Activated naive CD4-positive, alpha-beta T cell treated with anti-CD3 and anti-CD28 coated beads for 36 hours (primary cell): ENCODE measurements around the gene SYNRG. TPM values are rescaled to one million over a fixed set of nuclear protein-coding genes. Genes with fewer than 3 reads are reported as not detected.

ENCODE experiments used
- CTCF ChIA-PET: fragments of 350-600 bp; sonication (Branson Sonifier 250); formaldehyde crosslinking; loops from one replicate; lab custom pipeline; 2021; ENCODE audit warnings: antibody characterized with exemption; lab: Charles Lee
- DNase-seq: peaks from one replicate; pipeline ENCODE4 v3.0.0-alpha.2; 2020
- H3K27ac Mint-ChIP-seq: one replicate; pipeline ENCODE4 v1.8.0; 2021; ENCODE audit warnings: mild to moderate bottlenecking, mixed read lengths
- H3K27me3 Mint-ChIP-seq: one replicate; pipeline ENCODE4 v1.8.0; 2021; ENCODE audit warnings: low read depth, mixed read lengths
- H3K36me3 Mint-ChIP-seq: one replicate; pipeline ENCODE4 v1.8.0; 2021; ENCODE audit warnings: low read depth, mixed read lengths
- H3K4me1 Mint-ChIP-seq: one replicate; pipeline ENCODE4 v1.8.0; 2021; ENCODE audit warnings: low read depth, mixed read lengths
- H3K4me3 Mint-ChIP-seq: one replicate; pipeline ENCODE4 v1.8.0; 2021; ENCODE audit warnings: mild to moderate bottlenecking, moderate library complexity, mixed read lengths
- H3K9me3 Mint-ChIP-seq: one replicate; pipeline ENCODE4 v1.8.0; 2021; ENCODE audit warnings: mixed read lengths
- intact Hi-C: fragments of 100-400 bp; cut with micrococcal nuclease; formaldehyde crosslinking; loops from one replicate; pipeline ENCODE4 v1.15.1; 2023
- total RNA-seq, 2 experiments: library from RNA; stranded (reverse); gene quantifications; one replicate each; pipeline ENCODE4 v1.2.3, GENCODE V29; 2021

SYNRG gene, protein sequence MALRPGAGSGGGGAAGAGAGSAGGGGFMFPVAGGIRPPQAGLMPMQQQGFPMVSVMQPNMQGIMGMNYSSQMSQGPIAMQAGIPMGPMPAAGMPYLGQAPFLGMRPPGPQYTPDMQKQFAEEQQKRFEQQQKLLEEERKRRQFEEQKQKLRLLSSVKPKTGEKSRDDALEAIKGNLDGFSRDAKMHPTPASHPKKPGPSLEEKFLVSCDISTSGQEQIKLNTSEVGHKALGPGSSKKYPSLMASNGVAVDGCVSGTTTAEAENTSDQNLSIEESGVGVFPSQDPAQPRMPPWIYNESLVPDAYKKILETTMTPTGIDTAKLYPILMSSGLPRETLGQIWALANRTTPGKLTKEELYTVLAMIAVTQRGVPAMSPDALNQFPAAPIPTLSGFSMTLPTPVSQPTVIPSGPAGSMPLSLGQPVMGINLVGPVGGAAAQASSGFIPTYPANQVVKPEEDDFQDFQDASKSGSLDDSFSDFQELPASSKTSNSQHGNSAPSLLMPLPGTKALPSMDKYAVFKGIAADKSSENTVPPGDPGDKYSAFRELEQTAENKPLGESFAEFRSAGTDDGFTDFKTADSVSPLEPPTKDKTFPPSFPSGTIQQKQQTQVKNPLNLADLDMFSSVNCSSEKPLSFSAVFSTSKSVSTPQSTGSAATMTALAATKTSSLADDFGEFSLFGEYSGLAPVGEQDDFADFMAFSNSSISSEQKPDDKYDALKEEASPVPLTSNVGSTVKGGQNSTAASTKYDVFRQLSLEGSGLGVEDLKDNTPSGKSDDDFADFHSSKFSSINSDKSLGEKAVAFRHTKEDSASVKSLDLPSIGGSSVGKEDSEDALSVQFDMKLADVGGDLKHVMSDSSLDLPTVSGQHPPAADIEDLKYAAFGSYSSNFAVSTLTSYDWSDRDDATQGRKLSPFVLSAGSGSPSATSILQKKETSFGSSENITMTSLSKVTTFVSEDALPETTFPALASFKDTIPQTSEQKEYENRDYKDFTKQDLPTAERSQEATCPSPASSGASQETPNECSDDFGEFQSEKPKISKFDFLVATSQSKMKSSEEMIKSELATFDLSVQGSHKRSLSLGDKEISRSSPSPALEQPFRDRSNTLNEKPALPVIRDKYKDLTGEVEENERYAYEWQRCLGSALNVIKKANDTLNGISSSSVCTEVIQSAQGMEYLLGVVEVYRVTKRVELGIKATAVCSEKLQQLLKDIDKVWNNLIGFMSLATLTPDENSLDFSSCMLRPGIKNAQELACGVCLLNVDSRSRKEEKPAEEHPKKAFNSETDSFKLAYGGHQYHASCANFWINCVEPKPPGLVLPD (N-terminal part only)
- total RNA-seq, result 10 to 100 TPM; 39.1 to 40.1 TPM

DNA sequence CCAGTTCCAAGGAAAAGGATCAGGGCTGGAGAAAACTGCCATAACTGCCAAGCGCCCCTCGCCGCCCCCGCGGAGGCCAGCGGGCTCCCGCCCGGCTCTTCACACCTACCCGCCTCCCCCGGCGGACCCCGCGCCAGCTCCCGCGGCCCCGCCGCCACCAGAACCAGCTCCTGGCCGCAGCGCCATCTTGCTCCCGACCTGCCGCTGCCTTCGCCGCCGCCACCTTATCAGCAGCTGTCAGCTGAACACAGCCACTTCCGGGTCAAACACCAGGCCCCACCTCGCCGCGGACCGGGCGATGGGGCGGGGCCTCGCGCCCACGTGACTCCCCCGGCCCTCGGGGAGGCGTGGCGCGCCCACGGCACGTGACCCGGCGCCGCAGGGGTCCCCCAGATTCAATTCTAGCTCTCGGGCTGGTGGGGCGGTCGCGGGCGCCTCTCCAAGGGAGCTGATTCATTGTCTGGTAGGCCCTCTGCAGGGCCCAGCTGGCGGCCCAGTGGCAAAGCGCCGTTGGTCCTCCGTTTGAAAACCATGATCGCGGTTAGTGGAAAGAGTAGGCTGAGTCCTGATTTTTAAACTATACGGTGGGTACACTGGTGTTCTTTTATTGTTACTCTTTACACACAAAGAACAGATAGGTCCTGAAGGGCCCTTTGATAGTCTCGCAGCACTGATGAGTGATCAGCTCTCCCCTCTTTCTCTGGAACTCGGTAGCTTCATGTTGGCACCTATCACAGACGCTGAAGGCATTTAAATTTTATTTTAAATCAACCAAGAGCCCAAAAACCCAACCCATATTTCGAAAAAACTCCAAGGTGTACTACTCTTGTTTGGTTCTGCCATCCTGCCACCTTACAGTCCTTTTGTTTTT is at the start of gene SYNRG:
Gene SYNRG (minus strand): TSS at position 249 of the 871 bp plus-strand sequence. CDS start 63 bp downstream, at position 186.
- intact Hi-C loops, result loop anchor here (1.0 to 5.0 kb wide), 9 partner anchors 33 to 1062 kb away; partner anchors contain the start of genes ACACA, DDX52, DUSP14 and TADA2A
- Mint-ChIP-seq H3K36me3 (peaks cover 4% of the 10 kb centered on the region), H3K9me3 (no peaks in the 10 kb centered on the region), H3K27ac (peak within 1 kb of the TSS; percentile 93), H3K27me3 (no peaks in the 10 kb centered on the region), H3K4me1 (peaks cover 36% of the 10 kb centered on the region), H3K4me3 (peak within 1 kb of the TSS; percentile 84)
- CTCF ChIA-PET, result interaction anchor here (0.6 to 1.7 kb wide), 11 partner anchors 10 to 1819 kb away, joined by 3 to 7 read pairs (median 4); no protein-coding TSS in a partner anchor
- peak; percentile 93 for DNase-seq

GRCh38 chr17:37657202-37657601 is 48.0 kb upstream of the SYNRG start:
- Mint-ChIP-seq H3K27ac (no peak overlapping the region), H3K36me3 (no peaks in the 10 kb centered on the region), H3K4me1 (no peaks in the 10 kb centered on the region), H3K4me3 (no peak overlapping the region), H3K27me3 (peaks cover 6% of the 10 kb centered on the region), H3K9me3 (no peaks in the 10 kb centered on the region)
- intact Hi-C loops, result no loop called here
- DNase-seq, result no peak
- CTCF ChIA-PET, result no interaction called here

- no peaks in the 10 kb centered on the region for H3K9me3 Mint-ChIP-seq
- intact Hi-C loops, result loop anchor here (2.0 kb wide), 1 partner anchor 139 kb away; no protein-coding TSS in a partner anchor
- no peaks in the 10 kb centered on the region for H3K4me1 Mint-ChIP-seq
- H3K27me3 Mint-ChIP-seq, result peaks cover 19% of the 10 kb centered on the region
- H3K36me3 Mint-ChIP-seq, result no peaks in the 10 kb centered on the region
- H3K27ac Mint-ChIP-seq, result no peak overlapping the region
- CTCF ChIA-PET, result interaction anchor here (1.4 kb wide), 1 partner anchor 17 kb away, joined by 3 read pairs; no protein-coding TSS in a partner anchor
- no peak for DNase-seq
- no peak overlapping the region for H3K4me3 Mint-ChIP-seq
These were observed 42.6 kb upstream of the SYNRG start for GRCh38 chr17:37651849-37652248.

GRCh38 chr17:37650419-37651003 is 41.3 kb upstream of the SYNRG start:
- Mint-ChIP-seq H3K36me3 (no peaks in the 10 kb centered on the region), H3K9me3 (no peaks in the 10 kb centered on the region), H3K4me1 (no peaks in the 10 kb centered on the region), H3K4me3 (no peak overlapping the region), H3K27me3 (peaks cover 26% of the 10 kb centered on the region), H3K27ac (no peak overlapping the region)
- DNase-seq, result peak; percentile 12
- intact Hi-C loops, result loop anchor here (2.0 kb wide), 1 partner anchor 140 kb away; no protein-coding TSS in a partner anchor
- CTCF ChIA-PET, result interaction anchor here (0.6 to 1.4 kb wide), 8 partner anchors 10 to 165 kb away, joined by 3 to 5 read pairs (median 3); no protein-coding TSS in a partner anchor

DNA sequence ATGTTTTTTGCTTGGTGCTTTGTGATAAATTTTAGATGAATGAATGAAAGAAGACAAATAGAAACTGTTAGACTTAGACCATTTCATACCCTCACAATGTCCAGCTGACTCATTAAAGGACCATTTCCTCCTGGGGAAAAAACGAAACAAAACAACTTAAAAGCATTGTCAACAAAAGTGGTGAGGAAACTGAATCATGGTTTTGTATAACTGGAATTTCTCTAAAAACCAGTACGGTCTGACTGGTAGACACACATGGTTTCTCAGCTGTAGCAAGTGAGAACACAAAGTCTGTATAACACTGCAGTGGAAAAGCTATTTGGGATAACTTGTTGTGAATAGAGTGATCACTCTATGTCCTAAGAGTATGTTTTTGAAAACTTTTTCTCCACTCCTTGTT is 39.3 kb upstream of the SYNRG start:
- Mint-ChIP-seq H3K27me3 (peaks cover 32% of the 10 kb centered on the region), H3K36me3 (no peaks in the 10 kb centered on the region), H3K4me3 (no peak overlapping the region), H3K9me3 (no peaks in the 10 kb centered on the region), H3K4me1 (peaks cover 3% of the 10 kb centered on the region), H3K27ac (no peak overlapping the region)
- CTCF ChIA-PET, result interaction anchor here (1.0 to 1.2 kb wide), 2 partner anchors 135 to 144 kb away, joined by 3 read pairs; no protein-coding TSS in a partner anchor
- DNase-seq, result no peak
- intact Hi-C loops, result no loop called here

GRCh38 chr17:37647856-37648255 is 38.6 kb upstream of the SYNRG start:
- H3K4me3 Mint-ChIP-seq, result no peak overlapping the region
- CTCF ChIA-PET, result interaction anchor here (0.6 to 1.0 kb wide), 4 partner anchors 17 to 503 kb away, joined by 3 to 5 read pairs (median 4); no protein-coding TSS in a partner anchor
- DNase-seq, result no peak
- H3K27ac Mint-ChIP-seq, result no peak overlapping the region
- peaks cover 3% of the 10 kb centered on the region for H3K4me1 Mint-ChIP-seq
- peaks cover 28% of the 10 kb centered on the region for H3K27me3 Mint-ChIP-seq
- H3K9me3 Mint-ChIP-seq, result no peaks in the 10 kb centered on the region
- no peaks in the 10 kb centered on the region for H3K36me3 Mint-ChIP-seq
- intact Hi-C loops, result no loop called here

DNA sequence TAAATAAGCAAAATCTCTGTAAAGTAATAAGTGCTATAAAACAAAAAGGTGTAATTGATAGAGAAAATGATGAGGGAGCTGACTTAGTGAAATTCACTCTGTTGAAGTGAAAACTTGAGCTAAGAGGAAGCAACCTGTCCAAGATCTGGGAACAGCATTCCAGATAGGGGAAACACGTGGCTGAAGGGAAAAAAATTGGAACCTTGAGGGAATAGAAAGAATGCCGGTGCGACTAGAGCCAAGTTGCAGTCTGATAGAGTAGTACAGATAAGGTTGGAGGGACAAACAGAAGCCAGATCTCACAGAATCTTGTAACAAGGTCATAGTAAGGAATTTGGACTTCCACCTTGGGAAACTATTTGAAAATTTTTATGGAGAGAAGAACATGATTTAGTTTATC is 34.7 kb upstream of the SYNRG start:
- peaks cover 19% of the 10 kb centered on the region for H3K36me3 Mint-ChIP-seq
- H3K4me3 Mint-ChIP-seq, result peak overlapping the region; percentile 87
- CTCF ChIA-PET, result interaction anchor here (1.0 to 1.2 kb wide), 2 partner anchors 9 to 14 kb away, joined by 4 to 5 read pairs; no protein-coding TSS in a partner anchor
- intact Hi-C loops, result loop anchor here (1.0 to 5.0 kb wide), 3 partner anchors 35 to 147 kb away; partner anchors contain the start of gene SYNRG
- peaks cover 22% of the 10 kb centered on the region for H3K4me1 Mint-ChIP-seq
- no peaks in the 10 kb centered on the region for H3K9me3 Mint-ChIP-seq
- H3K27me3 Mint-ChIP-seq, result peaks cover 14% of the 10 kb centered on the region
- DNase-seq, result no peak
- H3K27ac Mint-ChIP-seq, result no peak overlapping the region

DNA sequence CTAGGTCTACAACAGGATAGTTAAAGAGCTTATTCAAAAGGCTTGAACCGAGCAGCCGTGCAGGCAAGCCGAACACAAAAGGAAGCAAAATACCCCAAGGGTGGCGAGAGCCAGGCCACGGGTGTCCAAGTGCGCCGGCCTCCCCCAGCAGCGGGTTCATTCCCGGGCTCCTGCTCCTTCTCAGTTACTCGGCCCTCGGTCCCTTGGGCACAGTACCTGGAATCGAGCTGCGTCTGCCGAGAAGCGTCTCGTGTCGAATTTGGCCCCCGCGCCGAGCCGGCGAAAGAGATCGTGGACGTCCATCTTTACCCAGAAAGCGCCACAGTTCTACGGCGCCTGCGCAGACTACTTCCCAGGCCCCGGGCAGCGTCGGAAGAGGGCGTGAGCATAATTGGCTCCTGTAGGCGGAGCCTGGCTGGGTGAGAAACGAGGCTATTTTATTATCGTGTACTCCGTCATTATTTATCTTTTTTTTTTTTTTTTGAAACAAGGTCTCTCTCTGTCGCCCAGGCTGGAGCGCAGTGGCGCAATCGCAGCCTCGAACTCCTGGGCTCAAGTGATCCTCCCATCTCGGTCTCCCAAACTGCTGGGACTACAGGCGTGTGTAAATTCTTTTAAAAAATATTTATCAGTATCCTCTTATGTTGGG is 34.0 kb upstream of the SYNRG start, which contains the start of gene DDX52:
Gene DDX52 (minus strand): TSS at position 329 of the 649 bp plus-strand sequence. CDS start 26 bp downstream, at position 303.
- Mint-ChIP-seq H3K4me1 (peaks cover 23% of the 10 kb centered on the region), H3K27ac (peak within 1 kb of the TSS; percentile 81), H3K4me3 (peak within 1 kb of the TSS; percentile 87), H3K9me3 (no peaks in the 10 kb centered on the region), H3K36me3 (peaks cover 21% of the 10 kb centered on the region), H3K27me3 (peaks cover 13% of the 10 kb centered on the region)
- peak; percentile 93 for DNase-seq
- intact Hi-C loops, result loop anchor here (1.0 to 5.0 kb wide), 3 partner anchors 34 to 148 kb away; partner anchors contain the start of gene SYNRG
- CTCF ChIA-PET, result interaction anchor here (1.0 kb wide), 1 partner anchor 8 kb away, joined by 4 read pairs; no protein-coding TSS in a partner anchor

DNA sequence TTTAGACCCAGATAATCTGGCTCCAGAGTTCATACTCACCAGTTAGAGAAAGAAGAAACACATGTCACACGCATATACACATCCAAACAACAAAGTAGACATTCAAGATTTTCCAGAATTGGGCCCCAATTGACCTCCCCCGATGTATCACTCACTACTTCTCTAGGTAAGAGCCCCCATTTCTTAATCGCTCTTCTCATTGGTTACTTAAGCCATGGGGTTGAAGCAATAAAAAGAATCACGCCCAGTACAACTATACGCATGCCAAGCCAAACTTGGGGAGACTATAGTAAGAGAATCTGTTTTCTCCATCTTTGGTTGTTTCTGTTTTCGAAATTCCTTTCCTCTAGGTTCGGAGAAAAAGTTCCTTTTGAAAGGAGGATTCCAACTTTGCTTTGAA is 33.5 kb upstream of the SYNRG start:
- CTCF ChIA-PET, result no interaction called here
- Mint-ChIP-seq H3K4me1 (peaks cover 24% of the 10 kb centered on the region), H3K9me3 (no peaks in the 10 kb centered on the region), H3K27ac (peak overlapping the region; percentile 81), H3K4me3 (peak overlapping the region; percentile 87), H3K27me3 (peaks cover 13% of the 10 kb centered on the region), H3K36me3 (peaks cover 23% of the 10 kb centered on the region)
- intact Hi-C loops, result loop anchor here (1.0 to 5.0 kb wide), 3 partner anchors 34 to 149 kb away; partner anchors contain the start of gene SYNRG
- DNase-seq, result peak; percentile 4

DNA sequence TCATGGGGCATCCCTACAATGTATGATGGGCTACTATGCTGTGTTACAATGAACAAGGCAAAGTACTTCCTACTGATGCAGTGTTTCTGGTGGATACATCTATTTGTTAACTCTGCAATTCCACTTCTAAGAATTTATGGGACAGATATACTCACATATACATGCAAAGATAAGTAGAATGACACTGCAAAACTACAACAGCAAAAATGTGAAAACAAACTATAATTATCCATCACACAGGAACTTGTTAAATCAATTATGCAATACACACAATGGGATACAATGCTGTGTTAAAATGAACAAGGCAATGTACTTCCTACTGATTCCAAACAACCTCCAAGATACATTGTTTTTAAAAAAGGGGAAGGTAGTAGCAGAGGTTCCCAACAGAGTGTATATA is 30.8 kb upstream of the SYNRG start:
- CTCF ChIA-PET, result no interaction called here

More for the DNA sequence above, 30.8 kb upstream of the SYNRG start:
- no peak for DNase-seq
- Mint-ChIP-seq H3K4me3 (no peak overlapping the region), H3K36me3 (peaks cover 29% of the 10 kb centered on the region), H3K27ac (no peak overlapping the region), H3K9me3 (no peaks in the 10 kb centered on the region), H3K4me1 (peaks cover 24% of the 10 kb centered on the region), H3K27me3 (peaks cover 6% of the 10 kb centered on the region)
- intact Hi-C loops, result loop anchor here (5.0 kb wide), 1 partner anchor 113 kb away; no protein-coding TSS in a partner anchor
